ENCODE data around the gene GABRR2. TPM values are rescaled to one million over a fixed set of nuclear protein-coding genes. Genes with fewer than 3 reads are reported as not detected.

GABRR2 gene
- total and polyA plus RNA-seq, 7 experiments from 2014 or later: 0.40 to 1.9 (median 1.5) TPM; not detected in 2

DNA sequence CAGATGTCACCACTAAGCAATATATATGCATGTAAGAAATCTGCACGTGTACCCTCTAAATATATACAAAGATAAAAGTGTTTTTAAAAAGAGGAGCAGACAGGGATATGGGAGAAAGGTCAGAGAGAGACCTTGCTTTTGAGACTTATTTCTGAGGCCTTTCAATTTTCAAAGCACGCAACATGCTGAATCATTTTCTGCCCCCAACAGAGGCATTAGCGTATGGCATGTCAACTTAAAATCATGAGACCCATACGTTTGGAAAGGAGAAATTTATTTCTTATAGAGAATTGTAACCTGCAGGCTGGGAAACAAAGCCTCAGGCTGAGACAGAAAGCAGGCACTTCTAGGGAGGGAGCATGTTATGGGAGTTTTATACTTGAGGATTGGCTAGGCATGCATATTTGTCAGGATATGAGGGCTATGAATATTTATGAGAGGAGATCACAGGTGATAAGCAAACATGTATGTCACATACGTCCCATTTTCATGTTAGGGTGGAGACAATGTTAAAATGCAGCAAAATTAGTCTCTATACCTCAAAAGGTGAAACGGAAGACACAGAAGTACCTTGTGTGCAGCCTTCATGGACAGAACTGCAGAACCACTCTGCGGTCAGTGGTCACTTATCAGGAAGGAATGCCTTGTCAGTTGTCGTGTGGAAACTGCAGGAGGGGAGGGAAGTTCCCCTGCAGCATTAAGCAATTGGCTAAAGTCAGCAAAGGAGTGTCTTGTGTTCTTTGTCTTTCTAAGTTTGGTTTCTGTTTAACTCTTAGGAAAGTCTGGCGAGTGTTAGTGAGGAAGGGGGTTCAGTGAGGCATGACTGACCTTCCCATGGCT, 6.3 kb upstream of the GABRR2 start:
- H3K9me3 Mint-ChIP-seq: no peaks in the 10 kb centered on the region
- Histone ChIP-seq H3K4me3 (ENCODE audit: low read length) (no peak overlapping the region), H3K9me3 (ENCODE audit: control insufficient read depth in 2 of 3, low read length in 3 of 3) (no peaks in the 10 kb centered on the region), H3K4me1 (ENCODE audit: control insufficient read depth in 2 of 2, insufficient read depth in 2 of 2, low read length in 2 of 2) (no peaks in the 10 kb centered on the region), H3K27me3 (ENCODE audit: control insufficient read depth in 2 of 2, insufficient read depth in 2 of 2, low read length in 2 of 2) (no peaks in the 10 kb centered on the region), H3K27ac (ENCODE audit: low read depth, low read length) (no peak overlapping the region), H3K36me3 (ENCODE audit: control insufficient read depth in 2 of 3, insufficient read depth in 3 of 3, low read length in 3 of 3) (no peaks in the 10 kb centered on the region)
- intact Hi-C loops (cut with micrococcal nuclease): no loop called here
- H3K4me3 Mint-ChIP-seq: no peak overlapping the region
- peaks cover 0 to 12% (median 4%) of the 10 kb centered on the region in 7 donors for H3K4me1 Mint-ChIP-seq
- POLR2A ChIA-PET: no interaction called here
- H3K36me3 Mint-ChIP-seq: peaks cover 7 to 45% (median 26%) of the 10 kb centered on the region in 5 donors
- no peak for DNase-seq
- no peaks in the 10 kb centered on the region for H3K27me3 Mint-ChIP-seq
- CTCF ChIA-PET: no interaction called here
- peak; percentile 80 for ATAC-seq
- peak overlapping the region in 1 of 9 donors; percentile 37 for H3K27ac Mint-ChIP-seq

DNA sequence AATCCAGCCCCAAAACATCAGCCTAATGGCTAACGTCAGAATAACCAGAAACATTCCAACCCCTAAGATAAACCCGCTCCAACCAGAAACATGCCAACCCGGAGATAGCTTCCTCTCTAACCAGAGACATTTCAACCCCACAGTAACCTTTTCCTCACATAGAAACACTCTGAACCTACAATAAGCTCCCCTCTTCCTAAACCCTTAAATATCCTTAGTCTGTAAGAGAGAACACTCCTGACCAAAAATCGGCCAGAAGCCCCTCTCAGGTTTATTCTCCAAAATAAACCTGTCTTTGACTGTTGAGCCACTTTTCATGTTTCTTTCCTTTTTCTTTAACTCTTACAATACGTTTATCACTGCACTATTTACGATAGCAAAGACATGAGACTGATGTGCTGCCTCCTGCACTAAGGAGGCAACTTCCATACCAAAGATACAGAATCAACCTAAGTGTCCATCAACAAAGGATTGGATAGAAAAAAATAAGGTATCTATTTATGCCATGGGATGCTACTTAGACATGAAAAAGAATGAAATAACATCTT, 5.0 kb upstream of the GABRR2 start:
- peaks cover 3 to 47% (median 27%) of the 10 kb centered on the region in 5 donors for H3K36me3 Mint-ChIP-seq
- DNase-seq: no peak
- intact Hi-C loops (cut with micrococcal nuclease): no loop called here
- no peak for ATAC-seq
- no peaks in the 10 kb centered on the region for H3K27me3 Mint-ChIP-seq
- H3K9me3 ChIP-seq (ENCODE audit: control insufficient read depth in 2 of 3, low read length in 3 of 3): no peaks in the 10 kb centered on the region
- H3K4me3 Mint-ChIP-seq: no peak overlapping the region
- H3K36me3 ChIP-seq (ENCODE audit: control insufficient read depth in 2 of 3, insufficient read depth in 3 of 3, low read length in 3 of 3): no peaks in the 10 kb centered on the region
- CTCF ChIA-PET: no interaction called here
- no peaks in the 10 kb centered on the region for H3K9me3 Mint-ChIP-seq
- no peaks in the 10 kb centered on the region for H3K27me3 ChIP-seq (ENCODE audit: control insufficient read depth in 2 of 2, insufficient read depth in 2 of 2, low read length in 2 of 2)
- peaks cover 0 to 12% (median 4%) of the 10 kb centered on the region in 7 donors for H3K4me1 Mint-ChIP-seq
- no peak overlapping the region for H3K27ac ChIP-seq (ENCODE audit: low read depth, low read length)
- H3K4me1 ChIP-seq (ENCODE audit: control insufficient read depth in 2 of 2, insufficient read depth in 2 of 2, low read length in 2 of 2): no peaks in the 10 kb centered on the region
- POLR2A ChIA-PET: no interaction called here
- H3K27ac Mint-ChIP-seq: no peak overlapping the region
- H3K4me3 ChIP-seq (ENCODE audit: low read length): no peak overlapping the region

DNA sequence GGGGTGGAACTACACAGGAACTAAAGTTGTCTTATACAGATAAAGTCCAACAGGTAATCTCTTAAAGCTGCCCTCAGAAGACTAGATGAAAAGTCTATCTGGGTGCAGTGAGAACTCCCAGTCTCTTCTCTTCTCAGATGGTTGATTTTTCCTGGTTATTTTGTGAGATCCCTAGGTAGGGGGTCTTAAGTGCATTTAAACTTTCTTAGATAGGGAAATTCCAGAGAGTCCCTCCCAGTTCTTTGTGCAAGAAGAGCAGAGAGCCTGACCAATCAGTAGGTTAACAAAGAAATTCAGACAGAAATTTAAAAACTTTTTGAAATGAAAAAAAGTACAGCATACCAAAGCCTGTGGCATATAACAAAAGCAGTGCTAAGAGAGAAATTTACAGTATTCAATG, 2.0 kb upstream of the GABRR2 start:
- Histone ChIP-seq H3K27me3 (ENCODE audit: control insufficient read depth in 2 of 2, insufficient read depth in 2 of 2, low read length in 2 of 2) (no peaks in the 10 kb centered on the region), H3K4me1 (ENCODE audit: control insufficient read depth in 2 of 2, insufficient read depth in 2 of 2, low read length in 2 of 2) (no peaks in the 10 kb centered on the region), H3K9me3 (ENCODE audit: control insufficient read depth in 2 of 3, low read length in 3 of 3) (no peaks in the 10 kb centered on the region), H3K36me3 (ENCODE audit: control insufficient read depth in 2 of 3, insufficient read depth in 3 of 3, low read length in 3 of 3) (no peaks in the 10 kb centered on the region), H3K27ac (ENCODE audit: low read depth, low read length) (no peak overlapping the region), H3K4me3 (ENCODE audit: low read length) (no peak overlapping the region)
- ChIA-PET POLR2A (interaction anchor here (0.6 kb wide), 2 partner anchors 9 to 1295 kb away, joined by 3 to 6 read pairs; no protein-coding TSS in a partner anchor), CTCF (interaction anchor here (0.7 to 1.1 kb wide), 2 partner anchors 55 to 1079 kb away, joined by 3 read pairs; no protein-coding TSS in a partner anchor)
- Mint-ChIP-seq H3K36me3 (peaks cover 3 to 39% (median 15%) of the 10 kb centered on the region in 5 donors), H3K27ac (no peak overlapping the region), H3K4me1 (peaks cover 0 to 12% (median 4%) of the 10 kb centered on the region in 7 donors), H3K27me3 (no peaks in the 10 kb centered on the region), H3K9me3 (no peaks in the 10 kb centered on the region), H3K4me3 (no peak overlapping the region)
- ATAC-seq: no peak
- intact Hi-C loops (cut with micrococcal nuclease): loop anchor here in 1 of 2 donors (5.0 kb wide), 1 partner anchor 335 kb away; no protein-coding TSS in a partner anchor
- DNase-seq: no peak

DNA sequence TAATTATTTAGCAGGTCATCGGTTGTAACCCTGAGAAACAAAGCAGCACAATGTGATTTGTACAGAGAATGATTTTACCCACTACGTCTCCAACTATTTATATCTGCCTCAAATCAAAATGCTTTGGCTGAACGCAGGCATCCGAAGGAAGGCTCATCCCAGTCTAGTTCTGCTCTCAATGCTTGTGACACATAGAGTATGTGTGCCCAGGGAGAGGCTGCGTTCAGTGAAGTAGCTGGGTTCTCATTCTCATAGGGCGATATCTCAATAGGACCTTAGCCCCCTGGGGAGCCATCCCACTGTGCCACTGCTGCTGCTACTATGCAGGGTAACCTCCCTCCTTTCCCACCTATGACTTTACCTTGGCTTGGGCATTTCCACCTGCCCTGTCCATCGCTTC, 407 bp downstream of the GABRR2 start:
- H3K9me3 Mint-ChIP-seq: no peaks in the 10 kb centered on the region
- no peaks in the 10 kb centered on the region for H3K27me3 ChIP-seq (ENCODE audit: control insufficient read depth in 2 of 2, insufficient read depth in 2 of 2, low read length in 2 of 2)
- DNase-seq: no peak
- H3K4me3 Mint-ChIP-seq: no peak overlapping the region
- ChIA-PET CTCF (interaction anchor here (0.7 kb wide), 1 partner anchor 37 kb away, joined by 3 read pairs; no protein-coding TSS in a partner anchor), POLR2A (no interaction called here)
- no peak overlapping the region for H3K27ac ChIP-seq (ENCODE audit: low read depth, low read length)
- H3K9me3 ChIP-seq (ENCODE audit: control insufficient read depth in 2 of 3, low read length in 3 of 3): no peaks in the 10 kb centered on the region
- H3K4me3 ChIP-seq (ENCODE audit: low read length): no peak overlapping the region
- H3K27me3 Mint-ChIP-seq: peaks cover 0 to 8% (median 0%) of the 10 kb centered on the region in 5 donors
- no peaks in the 10 kb centered on the region for H3K36me3 ChIP-seq (ENCODE audit: control insufficient read depth in 2 of 3, insufficient read depth in 3 of 3, low read length in 3 of 3)
- H3K27ac Mint-ChIP-seq: no peak overlapping the region
- intact Hi-C loops (cut with micrococcal nuclease): loop anchor here in 1 of 2 donors (5.0 kb wide), 1 partner anchor 332 kb away; no protein-coding TSS in a partner anchor
- H3K4me1 ChIP-seq (ENCODE audit: control insufficient read depth in 2 of 2, insufficient read depth in 2 of 2, low read length in 2 of 2): no peaks in the 10 kb centered on the region
- peaks cover 0 to 12% (median 0%) of the 10 kb centered on the region in 7 donors for H3K4me1 Mint-ChIP-seq
- ATAC-seq: no peak
- H3K36me3 Mint-ChIP-seq: peaks cover 0 to 25% (median 8%) of the 10 kb centered on the region in 5 donors

DNA sequence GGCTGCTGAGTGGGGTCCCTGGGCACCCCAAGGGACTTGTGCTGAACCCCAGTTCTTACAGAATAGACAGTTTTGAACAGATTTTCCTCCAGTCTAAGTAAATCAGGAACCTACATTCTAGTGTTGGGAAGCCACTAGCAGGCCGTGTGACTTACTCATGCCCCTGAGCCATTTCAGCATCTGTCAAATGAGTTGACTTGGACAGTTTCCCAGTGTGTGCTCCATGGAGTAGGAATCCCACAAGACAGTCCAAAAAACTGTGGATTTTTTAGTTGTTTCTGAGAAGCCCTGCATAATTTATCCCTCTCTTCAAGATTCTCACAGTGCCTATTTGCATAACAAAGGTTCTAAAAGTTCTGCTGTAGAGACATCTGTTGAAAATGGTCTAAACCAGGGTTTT, 2.1 kb downstream of the GABRR2 start:
- CTCF ChIA-PET: no interaction called here
- Histone ChIP-seq H3K36me3 (ENCODE audit: control insufficient read depth in 2 of 3, insufficient read depth in 3 of 3, low read length in 3 of 3) (no peaks in the 10 kb centered on the region), H3K4me3 (ENCODE audit: low read length) (no peak overlapping the region), H3K9me3 (ENCODE audit: control insufficient read depth in 2 of 3, low read length in 3 of 3) (no peaks in the 10 kb centered on the region), H3K4me1 (ENCODE audit: control insufficient read depth in 2 of 2, insufficient read depth in 2 of 2, low read length in 2 of 2) (no peaks in the 10 kb centered on the region), H3K27ac (ENCODE audit: low read depth, low read length) (no peak overlapping the region), H3K27me3 (ENCODE audit: control insufficient read depth in 2 of 2, insufficient read depth in 2 of 2, low read length in 2 of 2) (no peaks in the 10 kb centered on the region)
- POLR2A ChIA-PET: no interaction called here
- no peak overlapping the region for H3K4me3 Mint-ChIP-seq
- peaks cover 0 to 8% (median 0%) of the 10 kb centered on the region in 5 donors for H3K27me3 Mint-ChIP-seq
- no peak overlapping the region for H3K27ac Mint-ChIP-seq
- peaks cover 0 to 13% (median 0%) of the 10 kb centered on the region in 7 donors for H3K4me1 Mint-ChIP-seq
- peaks cover 0 to 19% (median 8%) of the 10 kb centered on the region in 5 donors for H3K36me3 Mint-ChIP-seq
- no peak for ATAC-seq
- intact Hi-C loops (cut with micrococcal nuclease): no loop called here
- DNase-seq: no peak
- H3K9me3 Mint-ChIP-seq: no peaks in the 10 kb centered on the region

DNA sequence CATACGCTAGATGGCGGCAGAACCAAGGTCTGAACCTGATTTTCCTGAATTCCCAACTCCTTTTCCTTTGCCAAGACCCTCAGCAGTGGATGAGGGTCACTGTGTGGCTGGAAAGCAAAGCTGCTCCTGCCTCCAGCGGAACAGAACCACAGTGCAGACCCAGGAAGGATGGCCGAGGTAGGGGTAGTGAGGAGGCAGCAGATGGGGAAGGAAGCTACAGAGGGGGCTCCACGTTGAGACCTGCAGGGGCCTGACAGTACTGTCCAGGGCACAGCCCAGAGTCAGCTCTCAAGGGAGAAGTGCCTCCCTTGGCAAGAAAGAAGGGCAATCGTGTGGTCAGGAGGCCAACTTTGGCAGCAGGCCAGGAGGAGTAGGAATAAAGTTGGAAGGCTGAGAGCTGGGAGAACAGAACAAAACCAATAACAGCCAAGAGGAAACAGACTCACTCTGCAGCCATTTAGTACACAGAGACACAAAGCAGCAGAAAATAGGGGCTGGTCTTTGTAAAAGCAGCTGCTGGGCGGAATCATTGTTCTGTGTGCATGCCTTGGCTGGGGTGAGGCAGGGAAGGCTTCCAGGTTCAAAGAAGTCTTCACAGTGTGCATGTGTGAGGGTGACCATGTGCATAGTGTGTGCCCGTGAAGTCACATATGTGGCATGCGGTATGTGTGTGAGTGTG, 3.1 kb downstream of the GABRR2 start:
- Histone ChIP-seq H3K9me3 (ENCODE audit: control insufficient read depth in 2 of 3, low read length in 3 of 3) (no peaks in the 10 kb centered on the region), H3K36me3 (ENCODE audit: control insufficient read depth in 2 of 3, insufficient read depth in 3 of 3, low read length in 3 of 3) (no peaks in the 10 kb centered on the region), H3K27ac (ENCODE audit: low read depth, low read length) (no peak overlapping the region), H3K4me1 (ENCODE audit: control insufficient read depth in 2 of 2, insufficient read depth in 2 of 2, low read length in 2 of 2) (no peaks in the 10 kb centered on the region), H3K4me3 (ENCODE audit: low read length) (no peak overlapping the region), H3K27me3 (ENCODE audit: control insufficient read depth in 2 of 2, insufficient read depth in 2 of 2, low read length in 2 of 2) (no peaks in the 10 kb centered on the region)
- Mint-ChIP-seq H3K4me3 (no peak overlapping the region), H3K9me3 (no peaks in the 10 kb centered on the region), H3K27me3 (peaks cover 0 to 8% (median 0%) of the 10 kb centered on the region in 5 donors), H3K4me1 (peaks cover 0 to 11% (median 0%) of the 10 kb centered on the region in 7 donors), H3K36me3 (peaks cover 0 to 14% (median 6%) of the 10 kb centered on the region in 5 donors), H3K27ac (peak overlapping the region in 1 of 9 donors; percentile 6)
- intact Hi-C loops (cut with micrococcal nuclease): no loop called here
- no peak for ATAC-seq
- DNase-seq: no peak
- POLR2A ChIA-PET: interaction anchor here (0.7 kb wide), 1 partner anchor 13 kb away, joined by 4 read pairs; no protein-coding TSS in a partner anchor
- CTCF ChIA-PET: no interaction called here

Measured in naive thymus-derived CD4-positive, alpha-beta T cell (primary cell).